Cardiac fibroblast (primary cell): ENCODE data around the gene SMYD4.

Source experiments
- DNase-seq, 2 donors: peaks; one replicate each; pipeline versions ENCODE4 v3.0.0 to v3.0.0-alpha.2; 2010; ENCODE audit warnings: low read depth in 2 of 2
- H3K4me3 ChIP-seq, 2 donors: replicated peaks in 1 of 2; 1 replicate in 1 of 2; 2 replicates in 1 of 2; pipeline ENCODE4 v1.5.1; 2011; ENCODE audit warnings: low read depth in 2 of 2, low read length in 2 of 2, mild to moderate bottlenecking in 2 of 2, moderate library complexity in 1 of 2
- CTCF ChIP-seq: IDR thresholded peaks from one replicate; pipeline ENCODE4 v1.5.1; 2011; ENCODE audit warnings: low read depth, mild to moderate bottlenecking, low read length, inconsistent platforms

The SMYD4 gene

GRCh38 chr17:1759529-1759928 lies 70.2 kb downstream of the SMYD4 start:
- H3K4me3 ChIP-seq: no peak overlapping the region
- no peak for DNase-seq
- TF ChIP-seq CTCF: no peak

- DNase-seq: no peak
- TF ChIP-seq CTCF: no peak
- H3K4me3 ChIP-seq: no peak overlapping the region
Observed at GRCh38 chr17:1758807-1759206, 70.9 kb downstream of the SMYD4 start.

GRCh38 chr17:1755827-1756262 lies 73.9 kb downstream of the SMYD4 start:
- H3K4me3 ChIP-seq: no peak overlapping the region
- DNase-seq: no peak
- no peak for TF ChIP-seq CTCF

- H3K4me3 ChIP-seq: no peak overlapping the region
- TF ChIP-seq CTCF: no peak
- no peak for DNase-seq
Observed at GRCh38 chr17:1755252-1755826, 74.4 kb downstream of the SMYD4 start.

- no peak overlapping the region for H3K4me3 ChIP-seq
- DNase-seq: no peak
- no peak for TF ChIP-seq CTCF
Observed at GRCh38 chr17:1754430-1755112, 75.1 kb downstream of the SMYD4 start.

- DNase-seq: no peak
- no peak overlapping the region for H3K4me3 ChIP-seq
- no peak for TF ChIP-seq CTCF
Observed at GRCh38 chr17:1753767-1754429, 75.8 kb downstream of the SMYD4 start.
